Measurements from ENCODE around the gene SCIN. TPM values are rescaled to one million over a fixed set of nuclear protein-coding genes. Genes with fewer than 3 reads are reported as not detected.

SCIN gene
- total and polyA plus RNA-seq, 2 of the 8 experiments (the other 6 are each of a cell fraction or from before 2014, with no cell fraction given) = 0.47 to 1.9 TPM

GRCh38 chr7:12643001-12643643 lies 72.6 kb downstream of the SCIN start:
- Histone ChIP-seq H3K4me1 (replicated peaks in 1 of 4; ENCODE audit: control insufficient read depth in 3 of 4, insufficient read depth in 4 of 4, low read length in 3 of 4) (peaks cover 0 to 4% (median 1%) of the 10 kb centered on the region in 4 experiments; a peak in 3 of 7 replicates), H3K23me2 (ENCODE audit: low read depth, low read length) (no peaks in the 10 kb centered on the region), H3K9me3 (ENCODE audit: insufficient read depth in 2 of 2, low read depth in 1 of 2, low read length in 1 of 2) (no peaks in the 10 kb centered on the region), H3K4me2 (ENCODE audit: insufficient read depth in 1 of 2, low read depth in 2 of 2, low read length in 2 of 2) (no peak overlapping the region), H4K8ac (ENCODE audit: extremely low read depth, insufficient read depth, low read length) (no peak overlapping the region), H3K4ac (replicated peaks; ENCODE audit: insufficient read length, low read depth, low read length) (no peak overlapping the region), H2BK120ac (replicated peaks; ENCODE audit: low read depth, low read length) (no peak overlapping the region), H2BK15ac (ENCODE audit: low read length) (no peak overlapping the region), H2BK12ac (ENCODE audit: low read depth, low read length) (no peak overlapping the region), H3K27ac (ENCODE audit: low read depth, low read length) (no peak overlapping the region), H3K36me3 (ENCODE audit: control insufficient read depth in 2 of 4, insufficient read depth in 4 of 4, low read length in 3 of 4) (no peaks in the 10 kb centered on the region), H3K79me2 (ENCODE audit: control insufficient read depth in 1 of 2, insufficient read depth in 2 of 2, low read length in 2 of 2) (no peaks in the 10 kb centered on the region), H3K23ac (ENCODE audit: insufficient read length) (no peak overlapping the region), H3K56ac (replicated peaks; ENCODE audit: insufficient read length, low read depth, low read length) (no peak overlapping the region), H3K79me1 (ENCODE audit: low read depth, low read length) (no peaks in the 10 kb centered on the region), H4K5ac (ENCODE audit: insufficient read length, low read depth, low read length) (no peak overlapping the region), H3K14ac (ENCODE audit: insufficient read length) (no peak overlapping the region), H4K91ac (replicated peaks; ENCODE audit: insufficient read length, low read length) (no peak overlapping the region), H2BK5ac (ENCODE audit: low read depth, low read length) (no peak overlapping the region), H2BK20ac (ENCODE audit: low read length) (peak overlapping the region; percentile 36; the same call in 1 of the 2 replicates), H2AK5ac (ENCODE audit: low read depth, low read length) (no peak overlapping the region), H3K9ac (replicated peaks in 1 of 4; ENCODE audit: extremely low read depth in 1 of 4, low read depth in 3 of 4, low read length in 3 of 4) (no peak overlapping the region), H3K18ac (ENCODE audit: extremely low read depth, low read length) (no peak overlapping the region), H4K20me1 (replicated peaks in 1 of 2; ENCODE audit: control insufficient read depth in 1 of 2, insufficient read depth in 2 of 2, low read length in 2 of 2) (no peaks in the 10 kb centered on the region), H3K4me3 (ENCODE audit: extremely low read depth in 1 of 4, insufficient read depth in 2 of 4, low read depth in 3 of 4, low read length in 4 of 4) (no peak overlapping the region), H3K27me3 (replicated peaks in 1 of 4; ENCODE audit: control insufficient read depth in 3 of 4, extremely low read depth in 1 of 4, insufficient read depth in 3 of 4, low read length in 3 of 4) (no peaks in the 10 kb centered on the region), H2AFZ (ENCODE audit: low read length) (no peak overlapping the region; the same call in 1 of the 2 replicates)
- DNase-seq (ENCODE audit: low read depth in 1 of 2, low spot score in 2 of 2) (no peak), FAIRE-seq (no peak)
- ChIA-PET POLR2A (ENCODE audit: partially characterized antibody) (no interaction called here), CTCF (ENCODE audit: partially characterized antibody) (interaction anchor here (1.2 to 1.7 kb wide), 3 partner anchors 41 to 124 kb away, joined by 4 to 7 read pairs (median 4); no protein-coding TSS in a partner anchor)
- WGBS, 2 experiments (ENCODE audit: extremely low coverage in 1 of 2, insufficient coverage in 1 of 2, insufficient read length in 1 of 2, insufficient replicate concordance in 2 of 2, low coverage in 1 of 2, low lambda C conversion rate in 2 of 2, missing lambda C conversion rate in 1 of 2) = 84% methylated on average over 3 of the region's 3 CpGs; no CpG with 5 or more reads in 1 of the 2 experiments
- TF ChIP-seq RBBP5 (IDR thresholded peaks at IDR 0.05; ENCODE audit: borderline replicate concordance, low read depth, low read length) (no peak), RXRA (IDR thresholded peaks at IDR 0.05; ENCODE audit: insufficient read depth, low read depth, low read length) (no peak), SIX5 (IDR thresholded peaks at IDR 0.05; ENCODE audit: low read depth, low read length) (no peak), PHF8 (conservative IDR thresholded peaks at IDR 0.05; ENCODE audit: low read depth, low read length) (no peak), BRCA1 (IDR thresholded peaks at IDR 0.05; ENCODE audit: low read depth, low read length) (no peak), TAF7 (optimal IDR thresholded peaks at IDR 0.05; ENCODE audit: borderline replicate concordance, low read depth, low read length) (no peak), RAD21 (IDR thresholded peaks at IDR 0.05 in 1 of 2, conservative IDR thresholded peaks at IDR 0.05 in 1 of 2; ENCODE audit: low read depth in 2 of 2, low read length in 2 of 2) (no peak), USF2 (IDR thresholded peaks at IDR 0.05; ENCODE audit: low read length) (no peak), SUZ12 (IDR thresholded peaks at IDR 0.05; ENCODE audit: low read length) (no peak), MAFK (IDR thresholded peaks at IDR 0.05; ENCODE audit: low read depth, low read length) (no peak)
